ENCODE measurements around the gene PTMA. TPM values are rescaled to one million over a fixed set of nuclear protein-coding genes. Genes with fewer than 3 reads are reported as not detected.

PTMA gene
- total RNA-seq, 2 experiments from 2014 or later = 1,763 to 1,778 TPM

DNA sequence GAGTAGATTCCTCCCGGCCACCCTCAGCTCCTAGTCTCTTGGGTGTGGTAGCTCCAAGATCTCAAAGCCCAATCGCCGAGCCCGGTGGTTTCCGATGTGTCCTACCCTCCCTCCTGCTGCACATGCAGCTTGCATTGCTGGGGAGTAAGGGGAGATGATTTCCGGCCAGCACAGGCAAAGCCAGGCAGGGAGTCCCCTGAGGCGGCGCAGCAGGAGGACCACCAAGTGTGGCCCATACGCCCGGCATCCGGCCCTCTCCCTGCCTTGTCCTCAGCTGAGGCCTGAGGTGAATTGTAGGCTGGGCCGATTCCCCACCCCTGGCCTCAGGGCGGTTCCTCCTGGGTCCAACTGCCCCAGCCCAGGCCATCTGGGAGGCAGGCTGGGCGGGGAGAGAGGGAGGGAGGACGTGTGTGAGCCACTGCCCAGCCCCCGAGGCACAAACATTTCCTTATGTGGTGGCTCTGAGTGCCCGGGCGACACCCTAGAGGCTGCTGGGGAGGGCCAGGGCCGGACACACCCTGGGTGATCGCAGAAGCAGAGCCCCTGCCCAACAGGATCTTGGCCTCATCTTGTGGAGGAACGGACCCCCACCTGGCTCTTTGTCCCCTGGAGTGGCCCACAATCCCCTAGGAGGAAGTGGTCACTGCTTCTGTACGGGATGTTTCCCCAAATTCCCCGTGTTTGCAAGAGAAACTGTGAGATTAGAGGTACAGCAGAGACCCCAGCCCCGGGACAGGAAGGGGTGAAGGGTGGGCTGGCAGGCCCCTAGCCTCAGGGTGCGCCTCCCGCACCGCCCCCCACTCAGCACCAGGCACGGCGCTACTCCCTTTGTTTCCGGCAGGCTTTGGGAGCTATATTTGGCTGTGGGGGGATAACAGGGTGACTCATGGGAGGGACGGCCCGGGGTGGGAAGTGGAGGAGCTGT lies 41.9 kb upstream of the PTMA start:
- no peak for DNase-seq
- Mint-ChIP-seq H3K27ac (no peak overlapping the region), H3K4me3 (no peak overlapping the region), H3K9me3 (no peaks in the 10 kb centered on the region), H3K27me3 (no peaks in the 10 kb centered on the region), H3K4me1 (ENCODE audit: low read depth) (peaks cover 9% of the 10 kb centered on the region), H3K36me3 (no peaks in the 10 kb centered on the region)
- intact Hi-C loops (cut with micrococcal nuclease) = no loop called here
- POLR2A ChIA-PET = no interaction called here
- CTCF ChIA-PET = interaction anchor here (0.7 to 1.9 kb wide), 4 partner anchors 9 to 53 kb away, joined by 3 to 14 read pairs (median 6); no protein-coding TSS in a partner anchor

DNA sequence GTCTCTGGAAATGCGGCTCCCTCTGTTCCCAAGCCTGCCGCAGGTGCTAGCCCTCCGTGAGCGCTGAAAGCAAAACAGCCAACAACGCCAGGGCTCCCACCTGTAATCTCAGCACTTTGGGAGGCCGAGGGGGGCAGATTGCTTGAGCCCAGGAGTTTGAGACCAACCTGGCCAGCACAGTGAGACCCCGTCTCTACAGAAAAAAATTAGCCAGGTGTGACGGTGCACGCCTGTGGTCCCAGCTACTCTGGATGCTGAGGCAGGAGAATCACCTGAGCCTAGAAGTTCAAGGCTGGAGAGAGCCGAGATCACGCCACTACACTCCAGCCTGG lies 41.3 kb upstream of the PTMA start:
- no peaks in the 10 kb centered on the region for H3K9me3 Mint-ChIP-seq
- peaks cover 5% of the 10 kb centered on the region for H3K4me1 Mint-ChIP-seq (ENCODE audit: low read depth)
- H3K4me3 Mint-ChIP-seq = no peak overlapping the region
- H3K27ac Mint-ChIP-seq = no peak overlapping the region
- no peak for DNase-seq
- ChIA-PET POLR2A (no interaction called here), CTCF (interaction anchor here (0.7 to 1.9 kb wide), 3 partner anchors 8 to 54 kb away, joined by 3 to 14 read pairs (median 8); no protein-coding TSS in a partner anchor)
- no peaks in the 10 kb centered on the region for H3K27me3 Mint-ChIP-seq
- intact Hi-C loops (cut with micrococcal nuclease) = no loop called here
- H3K36me3 Mint-ChIP-seq = no peaks in the 10 kb centered on the region

DNA sequence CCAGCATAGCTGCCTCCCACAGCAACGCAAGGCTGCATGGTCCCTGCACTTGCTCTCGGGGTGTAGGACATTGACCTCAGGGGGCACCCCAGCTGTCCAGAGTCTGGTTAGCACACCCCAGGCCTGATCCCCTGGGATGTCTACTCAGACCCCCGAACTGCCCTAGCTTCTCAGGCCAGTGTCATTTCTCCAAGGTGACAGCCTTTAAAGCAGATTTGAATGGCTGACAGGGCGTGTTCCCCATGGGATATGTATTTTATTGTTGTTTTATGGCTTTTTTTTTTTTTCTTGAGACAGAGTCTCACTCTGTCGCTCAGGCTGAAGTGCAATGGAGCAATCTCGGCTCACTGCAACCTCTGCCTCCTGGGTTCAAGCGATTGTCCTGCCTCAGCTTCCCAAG lies 40.8 kb upstream of the PTMA start:
- Mint-ChIP-seq H3K36me3 (no peaks in the 10 kb centered on the region), H3K27me3 (no peaks in the 10 kb centered on the region), H3K9me3 (no peaks in the 10 kb centered on the region), H3K27ac (no peak overlapping the region), H3K4me3 (no peak overlapping the region), H3K4me1 (ENCODE audit: low read depth) (peaks cover 5% of the 10 kb centered on the region)
- CTCF ChIA-PET = interaction anchor here (0.7 to 1.9 kb wide), 3 partner anchors 8 to 55 kb away, joined by 3 to 14 read pairs (median 8); no protein-coding TSS in a partner anchor
- intact Hi-C loops (cut with micrococcal nuclease) = no loop called here
- POLR2A ChIA-PET = no interaction called here
- DNase-seq = no peak

DNA sequence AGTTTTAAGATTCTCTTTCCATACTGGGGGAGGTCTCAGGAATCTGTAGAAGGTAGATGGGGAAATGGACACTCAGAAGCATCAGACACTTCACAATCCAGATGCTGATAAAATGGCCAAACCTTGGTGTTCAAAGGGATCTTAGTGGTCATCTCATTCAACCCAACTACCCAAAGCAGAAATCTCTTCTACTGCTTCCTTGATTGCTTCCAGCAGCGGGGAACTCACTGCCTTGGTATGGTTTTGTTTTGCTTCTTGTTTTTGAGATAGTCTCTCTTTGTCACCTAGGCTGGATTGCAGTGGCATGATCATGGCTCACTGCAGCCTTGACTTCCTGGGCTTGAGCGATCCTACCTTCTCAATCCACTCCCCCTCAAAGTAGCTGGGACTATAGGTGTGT lies 39.3 kb upstream of the PTMA start:
- Mint-ChIP-seq H3K4me1 (ENCODE audit: low read depth) (no peaks in the 10 kb centered on the region), H3K36me3 (no peaks in the 10 kb centered on the region), H3K27me3 (no peaks in the 10 kb centered on the region), H3K27ac (no peak overlapping the region), H3K9me3 (no peaks in the 10 kb centered on the region), H3K4me3 (no peak overlapping the region)
- POLR2A ChIA-PET = interaction anchor here (0.5 kb wide), 1 partner anchor 47 kb away, joined by 3 read pairs; no protein-coding TSS in a partner anchor
- no peak for DNase-seq
- intact Hi-C loops (cut with micrococcal nuclease) = no loop called here
- CTCF ChIA-PET = interaction anchor here (1.2 to 1.3 kb wide), 2 partner anchors 9 to 45 kb away, joined by 3 to 5 read pairs; no protein-coding TSS in a partner anchor

DNA sequence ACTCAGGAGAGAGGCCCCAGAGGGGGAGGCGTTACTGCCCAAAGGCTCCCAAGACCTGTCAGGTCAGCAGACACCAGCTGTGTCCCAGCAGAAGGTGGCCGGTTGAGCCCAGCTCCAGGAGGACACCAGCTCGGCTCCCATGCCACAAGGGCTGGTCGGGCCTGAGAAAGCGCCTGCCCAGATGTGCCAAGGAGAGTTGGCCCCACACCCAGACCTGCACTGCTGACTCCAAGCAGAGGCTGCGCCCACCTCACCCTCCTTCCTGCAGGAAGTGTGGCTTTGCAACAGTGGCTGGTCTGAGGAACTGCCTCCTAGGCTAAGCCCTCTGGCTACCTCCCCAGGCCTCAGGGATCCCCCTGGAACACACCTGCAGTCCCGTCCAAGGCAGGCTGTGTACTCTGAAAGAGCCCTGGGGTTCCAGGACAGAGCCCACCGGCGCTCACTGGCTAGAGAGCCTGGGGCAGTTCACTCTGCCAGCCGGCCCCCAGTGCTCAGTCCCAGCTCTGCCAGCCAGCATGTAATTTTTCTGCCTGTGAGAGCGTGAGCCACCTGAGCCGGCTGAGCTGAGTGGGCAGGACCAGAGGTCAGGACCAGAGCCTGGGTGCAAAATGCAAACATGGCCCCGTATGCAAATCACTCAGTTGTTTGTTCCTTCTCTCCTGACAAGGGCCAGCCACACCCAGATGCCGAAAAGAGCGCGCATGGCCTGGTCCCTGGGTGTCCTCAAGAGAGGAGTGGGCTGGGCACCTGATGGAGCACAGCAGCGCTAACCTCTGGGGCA lies 36.9 kb upstream of the PTMA start:
- no peaks in the 10 kb centered on the region for H3K9me3 Mint-ChIP-seq
- ChIA-PET CTCF (interaction anchor here (0.9 to 21.7 kb wide), 6 partner anchors 24 to 59 kb away, joined by 4 to 578 read pairs (median 6); no protein-coding TSS in a partner anchor), POLR2A (interaction anchor here (0.9 to 4.6 kb wide), 4 partner anchors 37 to 58 kb away, joined by 3 to 44 read pairs (median 5); partner anchors contain the start of gene PTMA)
- H3K4me3 Mint-ChIP-seq = no peak overlapping the region
- H3K27ac Mint-ChIP-seq = no peak overlapping the region
- H3K27me3 Mint-ChIP-seq = no peaks in the 10 kb centered on the region
- peaks cover 6% of the 10 kb centered on the region for H3K4me1 Mint-ChIP-seq (ENCODE audit: low read depth)
- H3K36me3 Mint-ChIP-seq = no peaks in the 10 kb centered on the region
- intact Hi-C loops (cut with micrococcal nuclease) = no loop called here
- DNase-seq = no peak

DNA sequence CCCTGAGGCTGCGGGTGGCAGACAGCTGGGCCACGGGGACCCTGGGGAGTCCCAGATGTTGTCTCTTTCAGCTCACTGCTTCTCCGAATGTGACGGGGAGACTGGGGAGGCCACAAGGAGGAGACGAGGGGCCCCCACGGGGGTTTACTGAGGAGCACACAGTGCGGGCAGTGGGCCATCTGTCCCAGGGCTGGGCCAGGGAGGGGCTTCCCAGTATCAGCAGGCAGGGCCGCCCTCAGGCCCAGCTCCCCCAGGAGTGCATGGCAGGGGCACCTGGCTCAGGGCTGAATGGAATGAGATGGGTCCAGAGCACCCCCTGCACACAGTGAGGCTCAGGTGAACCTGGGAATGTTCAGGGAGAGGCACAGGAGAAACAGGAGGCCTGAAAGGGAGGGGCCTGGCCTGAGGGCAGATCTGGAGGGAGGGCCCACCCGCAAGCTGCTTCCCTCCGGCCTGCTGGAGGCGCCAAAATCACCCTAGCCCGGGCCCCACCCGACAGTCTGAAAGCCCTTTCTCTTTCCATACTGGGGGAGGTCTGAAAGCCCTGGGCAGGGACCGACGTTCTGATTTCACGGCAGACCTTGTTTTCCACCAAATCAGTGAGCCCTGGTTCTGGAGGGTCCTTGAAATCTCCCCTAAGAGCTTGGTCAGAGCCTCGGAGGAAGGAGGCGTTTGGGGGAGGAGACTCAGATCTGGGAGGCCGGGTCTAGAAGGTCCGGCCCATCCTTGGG lies 35.5 kb upstream of the PTMA start:
- no peak for DNase-seq
- Mint-ChIP-seq H3K27me3 (no peaks in the 10 kb centered on the region), H3K36me3 (no peaks in the 10 kb centered on the region), H3K4me3 (no peak overlapping the region), H3K4me1 (ENCODE audit: low read depth) (peaks cover 8% of the 10 kb centered on the region), H3K27ac (no peak overlapping the region), H3K9me3 (no peaks in the 10 kb centered on the region)
- ChIA-PET CTCF (interaction anchor here (0.7 to 21.7 kb wide), 7 partner anchors 25 to 155 kb away, joined by 3 to 578 read pairs (median 5); no protein-coding TSS in a partner anchor), POLR2A (interaction anchor here (0.5 to 4.6 kb wide), 4 partner anchors 28 to 59 kb away, joined by 3 to 44 read pairs (median 5); no protein-coding TSS in a partner anchor)
- intact Hi-C loops (cut with micrococcal nuclease) = no loop called here

DNA sequence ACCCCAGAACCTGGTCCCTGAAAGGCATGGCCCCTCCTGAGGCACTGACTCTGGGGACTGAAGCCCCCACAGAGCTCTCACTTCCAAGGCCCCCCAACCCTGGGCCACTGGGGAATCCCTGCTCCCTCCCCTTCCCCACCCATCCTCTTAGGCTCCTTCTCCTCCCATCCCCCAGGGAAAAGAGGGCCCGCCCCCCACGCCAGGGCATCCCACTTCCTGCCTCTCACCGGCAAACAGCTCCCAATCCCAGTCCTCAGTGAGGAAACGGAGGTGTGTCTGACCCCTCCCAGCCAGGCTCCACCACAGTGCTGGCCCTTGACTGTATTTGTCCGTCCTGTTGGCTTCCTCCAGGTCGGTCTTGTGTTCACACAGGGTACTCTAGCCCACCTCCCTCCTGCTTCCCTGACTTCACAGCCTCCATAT lies 35.0 kb upstream of the PTMA start:
- no peak overlapping the region for H3K27ac Mint-ChIP-seq
- CTCF ChIA-PET = interaction anchor here (0.7 to 21.7 kb wide), 4 partner anchors 26 to 61 kb away, joined by 3 to 578 read pairs (median 108); no protein-coding TSS in a partner anchor
- intact Hi-C loops (cut with micrococcal nuclease) = no loop called here
- H3K4me3 Mint-ChIP-seq = no peak overlapping the region
- DNase-seq = no peak
- POLR2A ChIA-PET = interaction anchor here (0.5 to 4.6 kb wide), 3 partner anchors 28 to 60 kb away, joined by 3 to 44 read pairs (median 6); no protein-coding TSS in a partner anchor
- H3K36me3 Mint-ChIP-seq = no peaks in the 10 kb centered on the region
- H3K4me1 Mint-ChIP-seq (ENCODE audit: low read depth) = peaks cover 9% of the 10 kb centered on the region
- no peaks in the 10 kb centered on the region for H3K27me3 Mint-ChIP-seq
- H3K9me3 Mint-ChIP-seq = no peaks in the 10 kb centered on the region

DNA sequence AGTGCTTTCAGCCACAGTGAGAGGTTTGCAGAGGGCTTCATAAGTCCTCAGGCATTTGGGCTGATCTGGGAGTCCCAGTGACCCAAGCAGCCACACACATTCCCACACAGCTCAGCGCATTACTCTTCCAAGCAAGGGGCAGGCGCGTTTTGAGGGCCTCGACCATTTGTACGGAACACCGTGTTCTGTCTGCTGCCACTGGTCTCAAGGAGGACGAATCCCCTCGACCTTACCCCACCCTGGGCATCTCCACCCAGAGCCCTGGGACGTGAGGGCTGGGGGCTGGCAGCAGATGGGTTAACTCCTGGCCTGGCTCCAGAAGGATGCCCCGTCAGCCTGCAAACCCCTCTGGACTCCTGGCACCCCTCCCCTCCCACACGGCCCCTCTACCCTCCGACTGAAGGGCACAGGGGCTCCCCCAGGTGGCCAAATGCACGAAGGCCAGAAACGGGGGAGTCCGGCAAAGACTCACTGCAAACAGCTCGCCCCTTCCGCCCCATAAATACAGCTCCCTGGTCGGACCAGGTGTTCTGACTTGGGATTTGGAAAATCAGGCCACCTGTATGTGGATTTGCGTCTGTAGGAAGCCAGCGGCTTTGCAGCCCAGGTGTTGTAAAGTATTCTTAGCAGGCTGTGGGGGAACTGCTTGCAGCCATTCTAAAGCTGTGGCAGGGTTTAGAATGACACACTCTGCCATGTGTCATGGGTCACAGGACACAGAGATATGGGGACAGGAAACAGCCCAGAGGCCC lies 33.6 kb upstream of the PTMA start:
- POLR2A ChIA-PET = interaction anchor here (0.5 to 4.6 kb wide), 5 partner anchors 33 to 157 kb away, joined by 4 to 44 read pairs (median 4); partner anchors contain the start of gene PTMA
- peaks cover 9% of the 10 kb centered on the region for H3K4me1 Mint-ChIP-seq (ENCODE audit: low read depth)
- CTCF ChIA-PET = interaction anchor here (0.6 to 21.7 kb wide), 35 partner anchors 8 to 163 kb away, joined by 3 to 578 read pairs (median 6); partner anchors contain the start of genes COPS7B and PTMA
- peak; percentile 74 for DNase-seq
- no peaks in the 10 kb centered on the region for H3K9me3 Mint-ChIP-seq
- no peaks in the 10 kb centered on the region for H3K36me3 Mint-ChIP-seq
- intact Hi-C loops (cut with micrococcal nuclease) = loop anchor here (1.0 to 5.0 kb wide), 3 partner anchors 26 to 108 kb away; partner anchors contain the start of gene PDE6D
- H3K27ac Mint-ChIP-seq = no peak overlapping the region
- no peaks in the 10 kb centered on the region for H3K27me3 Mint-ChIP-seq
- no peak overlapping the region for H3K4me3 Mint-ChIP-seq

DNA sequence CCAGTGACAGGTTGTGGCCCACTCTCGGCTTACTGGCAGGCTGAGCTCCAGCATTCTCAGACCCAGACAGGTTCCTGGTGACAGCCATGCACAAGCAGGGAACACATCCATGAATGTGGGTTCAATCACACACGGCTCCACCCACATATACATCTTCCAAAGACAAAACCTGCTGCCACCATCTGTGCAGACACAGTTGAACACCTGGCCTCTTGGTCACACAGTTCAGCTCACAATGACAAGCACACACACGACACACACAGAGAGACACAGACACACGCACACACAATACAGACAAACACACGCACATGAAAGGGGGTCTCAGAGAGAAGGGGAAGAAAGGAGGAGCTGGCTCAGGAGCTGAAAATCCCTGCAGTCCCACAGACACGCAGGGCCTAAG lies 32.1 kb upstream of the PTMA start:
- intact Hi-C loops (cut with micrococcal nuclease) = loop anchor here (5.0 kb wide), 1 partner anchor 106 kb away; the partner anchor contains the start of gene PDE6D
- H3K36me3 Mint-ChIP-seq = no peaks in the 10 kb centered on the region
- no peaks in the 10 kb centered on the region for H3K9me3 Mint-ChIP-seq
- POLR2A ChIA-PET = interaction anchor here (0.5 to 2.0 kb wide), 3 partner anchors 38 to 221 kb away, joined by 3 to 13 read pairs (median 4); no protein-coding TSS in a partner anchor
- no peak overlapping the region for H3K4me3 Mint-ChIP-seq
- no peak for DNase-seq
- H3K27me3 Mint-ChIP-seq = peaks cover 5% of the 10 kb centered on the region
- H3K27ac Mint-ChIP-seq = no peak overlapping the region
- CTCF ChIA-PET = interaction anchor here (0.6 to 21.7 kb wide), 18 partner anchors 9 to 112 kb away, joined by 3 to 578 read pairs (median 10); partner anchors contain the start of gene COPS7B
- H3K4me1 Mint-ChIP-seq (ENCODE audit: low read depth) = peaks cover 9% of the 10 kb centered on the region

DNA sequence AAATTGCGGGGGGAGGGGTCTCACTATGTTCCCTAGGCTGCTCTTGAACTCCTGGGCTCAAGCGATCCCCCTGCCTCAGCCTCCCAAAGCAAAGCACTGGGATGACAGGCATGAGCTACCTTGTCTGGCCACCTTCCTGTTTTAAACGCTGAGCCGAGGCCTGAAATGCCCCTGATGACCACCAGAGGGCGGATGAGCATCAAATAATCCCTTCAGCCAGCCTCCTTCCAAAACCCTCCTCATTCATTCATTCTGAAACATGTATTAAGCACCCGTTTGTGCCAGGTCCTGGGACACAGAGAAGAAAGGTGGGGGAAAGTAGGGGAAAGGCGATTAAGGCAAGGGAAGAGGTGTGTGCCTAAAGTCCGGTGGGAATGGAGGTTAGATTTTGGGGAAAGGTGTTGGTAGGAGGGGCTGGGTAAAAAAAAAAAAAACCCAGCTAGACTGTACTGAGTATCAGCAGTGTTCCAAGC lies 30.7 kb upstream of the PTMA start:
- Mint-ChIP-seq H3K4me3 (no peak overlapping the region), H3K36me3 (no peaks in the 10 kb centered on the region), H3K27ac (peak overlapping the region; percentile 19), H3K27me3 (peaks cover 18% of the 10 kb centered on the region), H3K4me1 (ENCODE audit: low read depth) (peaks cover 9% of the 10 kb centered on the region), H3K9me3 (no peaks in the 10 kb centered on the region)
- CTCF ChIA-PET = interaction anchor here (0.7 to 21.7 kb wide), 41 partner anchors 8 to 195 kb away, joined by 3 to 578 read pairs (median 5); partner anchors contain the start of genes COPS7B and PDE6D
- intact Hi-C loops (cut with micrococcal nuclease) = loop anchor here (1.0 to 5.0 kb wide), 3 partner anchors 15 to 105 kb away; partner anchors contain the start of gene PDE6D
- DNase-seq = peak; percentile 92
- POLR2A ChIA-PET = interaction anchor here (0.6 to 1.6 kb wide), 5 partner anchors 29 to 64 kb away, joined by 3 to 17 read pairs (median 4); partner anchors contain the start of gene PTMA

Measured in activated CD4-positive, alpha-beta memory T cell treated with anti-CD3 and anti-CD28 coated beads for 36 hours (primary cell).